Mammary epithelial cell (primary cell): ENCODE data around the gene SH2D2A.

Experiments used
- EZH2 ChIP-seq: IDR thresholded peaks from 2 replicates; pipeline ENCODE4 v1.6.1; 2012; ENCODE audit warnings: low read length, inconsistent platforms, borderline replicate concordance
- TF ChIP-seq, protein P1 (sequence below), 2 donors: IDR thresholded peaks in 1 of 2; conservative IDR thresholded peaks in 1 of 2; 2 replicates each; pipeline ENCODE4 v1.5.1; 2011 to 2012; ENCODE audit warnings: inconsistent platforms in 2 of 2, low read length in 2 of 2, mild to moderate bottlenecking in 2 of 2, control low read depth in 1 of 2, low read depth in 1 of 2; ENCODE audit not compliant: insufficient read depth in 1 of 2; ENCODE audit errors: extremely low read depth in 1 of 2

DNA sequence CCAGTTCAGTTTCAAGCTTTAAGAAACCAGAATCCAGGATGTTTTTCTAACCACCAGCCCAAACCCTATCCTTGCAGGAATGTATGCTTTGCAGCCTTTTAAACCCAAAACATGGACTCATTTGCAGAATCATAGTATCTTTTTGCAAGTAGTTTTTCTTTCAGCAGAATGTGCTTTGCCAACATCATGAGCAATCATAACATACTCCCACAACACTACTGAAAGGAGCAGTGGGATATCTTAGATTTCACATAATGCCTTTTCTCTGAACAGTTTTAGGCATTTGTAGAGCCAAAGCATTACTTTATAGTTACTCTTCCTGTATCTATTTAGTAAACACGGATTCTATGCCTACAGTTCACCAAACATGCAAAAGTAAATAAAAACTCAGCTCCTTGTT lies 10.0 kb upstream of the SH2D2A start:
- TF ChIP-seq, protein P1, sequence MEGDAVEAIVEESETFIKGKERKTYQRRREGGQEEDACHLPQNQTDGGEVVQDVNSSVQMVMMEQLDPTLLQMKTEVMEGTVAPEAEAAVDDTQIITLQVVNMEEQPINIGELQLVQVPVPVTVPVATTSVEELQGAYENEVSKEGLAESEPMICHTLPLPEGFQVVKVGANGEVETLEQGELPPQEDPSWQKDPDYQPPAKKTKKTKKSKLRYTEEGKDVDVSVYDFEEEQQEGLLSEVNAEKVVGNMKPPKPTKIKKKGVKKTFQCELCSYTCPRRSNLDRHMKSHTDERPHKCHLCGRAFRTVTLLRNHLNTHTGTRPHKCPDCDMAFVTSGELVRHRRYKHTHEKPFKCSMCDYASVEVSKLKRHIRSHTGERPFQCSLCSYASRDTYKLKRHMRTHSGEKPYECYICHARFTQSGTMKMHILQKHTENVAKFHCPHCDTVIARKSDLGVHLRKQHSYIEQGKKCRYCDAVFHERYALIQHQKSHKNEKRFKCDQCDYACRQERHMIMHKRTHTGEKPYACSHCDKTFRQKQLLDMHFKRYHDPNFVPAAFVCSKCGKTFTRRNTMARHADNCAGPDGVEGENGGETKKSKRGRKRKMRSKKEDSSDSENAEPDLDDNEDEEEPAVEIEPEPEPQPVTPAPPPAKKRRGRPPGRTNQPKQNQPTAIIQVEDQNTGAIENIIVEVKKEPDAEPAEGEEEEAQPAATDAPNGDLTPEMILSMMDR (conservative IDR thresholded peaks at IDR 0.05 in 1 of 2, IDR thresholded peaks at IDR 0.05 in 1 of 2; ENCODE audit: extremely low read depth in 1 of 2, insufficient read depth in 1 of 2, low read depth in 1 of 2, low read length in 2 of 2): no peak
- no peak for TF ChIP-seq EZH2
